ENCODE measurements around the gene ALG5.
A peak's percentile ranks its signal among the peaks of the same experiment; 100 is the strongest.

The ALG5 gene

DNA sequence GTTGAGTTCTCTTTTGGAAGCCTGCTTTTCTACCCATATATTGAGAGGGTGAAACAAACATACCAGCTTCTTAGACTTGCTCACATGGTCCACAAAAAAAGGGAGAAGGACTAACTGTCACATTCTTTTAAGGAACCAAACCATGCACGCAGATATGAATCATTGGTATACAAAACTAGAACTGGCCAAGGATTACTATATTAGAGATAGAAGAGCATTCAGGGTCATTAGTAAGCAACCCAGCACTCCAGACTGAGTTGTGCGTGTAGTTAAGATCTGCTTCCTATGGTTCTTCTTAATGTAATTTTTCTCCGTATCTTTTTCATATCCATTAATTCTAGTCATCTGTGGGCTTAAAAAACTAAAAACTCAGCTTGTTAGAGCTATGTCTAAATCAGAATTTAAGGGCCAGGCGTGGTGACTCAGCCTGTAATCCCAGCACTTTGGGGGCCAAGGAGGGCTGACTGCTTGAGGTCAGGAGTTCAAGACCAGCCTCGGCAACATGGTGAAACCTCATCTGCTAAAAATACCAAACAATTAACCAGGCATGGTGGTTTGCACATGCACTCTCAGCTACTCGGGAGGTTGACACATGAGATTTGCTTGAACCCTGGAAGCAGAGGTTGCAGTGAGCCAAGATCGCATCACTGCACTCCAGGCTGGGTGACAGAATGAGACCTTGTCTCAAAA, 19.6 kb downstream of the ALG5 start:
- DNase-seq (ENCODE audit: low spot score): no peak

DNA sequence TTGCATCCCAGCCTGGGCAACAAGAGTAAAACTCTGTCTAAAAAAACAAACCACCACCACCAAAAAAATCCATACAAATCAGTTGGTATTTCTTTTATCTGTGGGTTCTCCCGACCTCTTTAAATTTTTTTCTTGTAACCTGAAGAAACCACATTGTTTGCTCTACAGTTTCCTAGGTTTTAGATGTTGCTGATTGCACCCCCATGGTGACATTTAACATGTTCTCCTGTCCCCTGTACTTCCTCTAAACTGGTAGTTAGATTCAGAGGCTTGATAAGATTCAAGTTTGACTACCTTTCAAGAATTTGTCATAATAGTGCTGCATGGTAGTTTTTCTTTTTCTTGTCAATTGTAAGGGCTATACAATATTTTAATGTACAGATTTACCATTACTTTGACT, 24.0 kb downstream of the ALG5 start:
- DNase-seq (ENCODE audit: low spot score): no peak

- DNase-seq (ENCODE audit: low spot score): no peak
These were observed 25.4 kb downstream of the ALG5 start for GRCh38 chr13:36973621-36974295.

DNA sequence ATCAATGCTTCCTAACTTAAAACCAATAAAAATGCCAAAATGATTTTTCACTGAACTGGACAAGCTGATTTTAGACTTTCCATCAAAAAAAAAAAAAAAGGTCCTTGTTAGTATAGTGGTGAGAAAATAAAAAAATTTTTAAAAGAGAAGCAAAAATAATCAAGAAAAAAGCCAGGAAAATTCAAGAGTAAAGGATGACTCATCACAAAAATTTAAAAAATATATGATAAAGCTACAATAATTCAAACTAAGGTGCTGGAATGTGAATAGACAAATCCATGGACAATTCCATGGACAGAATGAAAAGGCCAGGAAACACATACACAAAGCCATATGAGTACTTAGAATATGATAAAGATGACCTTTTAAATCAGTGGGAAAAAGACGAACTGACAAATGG, 26.1 kb downstream of the ALG5 start:
- DNase-seq (ENCODE audit: low spot score): no peak

- no peak for DNase-seq (ENCODE audit: low spot score)
These were observed 32.7 kb downstream of the ALG5 start for GRCh38 chr13:36966404-36966803.

GRCh38 chr13:36965767-36966166, 33.4 kb downstream of the ALG5 start:
- DNase-seq (ENCODE audit: low spot score): no peak

- no peak for DNase-seq (ENCODE audit: low spot score)
These were observed 39.6 kb downstream of the ALG5 start for GRCh38 chr13:36959456-36960116.

- no peak for DNase-seq (ENCODE audit: low spot score)
These were observed 44.6 kb downstream of the ALG5 start for GRCh38 chr13:36954542-36954941.

DNA sequence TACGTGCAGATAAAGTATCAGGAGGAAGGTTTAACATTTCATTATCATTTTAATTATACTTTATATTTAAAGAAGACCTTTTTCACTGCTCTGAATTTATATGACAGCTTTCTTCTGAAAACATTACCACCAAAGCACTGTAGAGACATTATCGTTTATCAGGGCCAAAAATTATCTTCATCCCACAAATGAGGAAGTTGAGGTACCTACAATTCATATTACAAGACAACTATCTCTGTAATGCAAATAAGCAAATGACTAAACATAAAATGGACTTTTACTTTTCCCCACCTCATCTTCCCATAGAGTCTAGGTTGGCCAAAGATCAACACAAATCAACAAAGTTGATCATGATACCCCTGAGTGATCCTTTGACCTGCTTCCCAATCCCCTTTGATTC, 48.2 kb downstream of the ALG5 start:
- DNase-seq (ENCODE audit: low spot score): no peak

DNA sequence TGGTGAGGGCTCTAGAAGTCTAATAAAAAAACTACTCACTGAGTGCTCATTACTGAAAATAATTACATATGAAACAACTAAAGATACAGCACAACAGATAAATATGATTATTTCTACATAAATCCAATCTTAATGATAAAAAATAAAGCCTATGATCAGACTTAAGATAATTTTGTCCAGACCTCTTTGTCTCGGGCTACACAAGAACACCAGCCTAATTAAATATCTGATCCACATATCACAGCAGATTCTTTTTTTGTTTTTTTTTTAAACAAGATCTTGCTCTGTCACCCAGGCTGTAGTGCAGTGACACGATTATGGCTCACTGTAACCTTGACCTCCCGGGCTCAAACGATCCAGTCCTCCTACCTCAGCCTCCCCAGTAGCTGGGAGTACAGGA, 48.8 kb downstream of the ALG5 start:
- no peak for DNase-seq (ENCODE audit: low spot score)

DNA sequence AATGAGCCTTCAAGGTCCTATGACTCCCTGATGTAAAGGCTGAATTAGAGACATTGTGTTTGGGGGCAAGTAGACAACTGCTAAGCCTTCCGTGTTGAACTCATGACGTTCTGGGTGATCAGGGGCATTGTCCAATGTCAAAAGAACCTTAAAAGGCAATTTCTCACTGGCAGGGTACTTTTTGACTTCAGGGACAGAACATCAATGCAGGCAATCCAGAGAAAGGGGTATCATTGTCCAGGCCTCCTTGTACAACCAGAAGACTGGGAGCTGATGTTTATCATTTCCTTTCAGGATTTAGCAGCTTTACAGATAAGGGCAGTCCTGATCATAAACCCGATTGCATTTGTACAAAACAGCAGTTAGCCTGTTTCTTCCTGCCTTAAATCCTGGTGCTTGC, 54.1 kb downstream of the ALG5 start:
- no peak for DNase-seq (ENCODE audit: low spot score)

DNA sequence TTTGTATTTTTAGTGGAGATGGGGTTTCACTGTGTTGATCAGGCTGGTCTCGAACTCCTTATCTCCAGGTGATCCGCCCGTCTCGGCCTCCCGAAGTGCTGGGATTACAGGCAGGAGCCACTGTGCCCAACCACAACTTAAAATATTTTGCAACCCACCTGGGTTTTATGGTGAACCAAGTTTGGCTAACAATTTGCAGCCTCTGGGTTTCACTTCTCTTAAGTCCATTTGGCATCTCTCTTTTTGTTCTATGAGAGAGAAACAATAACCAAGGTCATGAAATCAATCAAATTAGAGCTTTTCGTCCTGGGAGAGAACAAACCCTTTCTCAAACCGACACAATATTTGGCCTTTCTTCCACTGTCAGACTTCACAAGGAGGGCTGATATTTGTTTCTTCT, 73.5 kb downstream of the ALG5 start:
- DNase-seq (ENCODE audit: low spot score): no peak

- no peak for DNase-seq (ENCODE audit: low spot score)
These were observed 75.1 kb downstream of the ALG5 start for GRCh38 chr13:36924001-36924400.

DNA sequence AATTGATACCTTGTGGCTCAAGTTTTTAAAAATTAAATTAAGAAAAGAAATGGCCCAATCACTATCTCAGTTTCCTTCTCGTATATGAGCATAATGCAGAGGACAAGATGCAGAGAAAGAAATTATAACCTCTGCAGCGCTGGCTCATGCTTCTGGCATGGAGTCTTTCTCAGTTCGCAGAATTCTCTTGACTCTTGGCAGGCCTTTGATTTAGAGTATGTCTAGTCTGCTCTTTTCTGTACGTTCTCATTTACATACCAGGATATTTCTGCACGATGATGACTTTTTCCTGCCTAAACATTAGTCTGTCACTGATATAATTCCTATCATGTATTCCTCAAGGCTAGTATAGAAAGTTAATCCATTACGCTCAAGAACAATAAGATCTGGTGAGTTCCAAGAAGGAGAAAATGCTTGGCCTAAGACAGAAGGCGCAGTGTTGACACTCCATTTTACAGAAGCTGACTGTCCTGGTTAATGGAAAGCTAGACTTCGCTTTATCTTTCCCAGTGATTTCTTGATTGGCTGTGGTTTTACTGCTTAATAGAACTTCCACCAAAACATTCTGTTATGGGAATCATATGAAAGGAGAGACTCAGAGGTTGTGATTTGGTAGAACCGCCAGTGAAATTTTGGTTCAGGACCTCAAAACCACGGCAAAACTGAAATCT, 77.4 kb downstream of the ALG5 start:
- no peak for DNase-seq (ENCODE audit: low spot score)

DNA sequence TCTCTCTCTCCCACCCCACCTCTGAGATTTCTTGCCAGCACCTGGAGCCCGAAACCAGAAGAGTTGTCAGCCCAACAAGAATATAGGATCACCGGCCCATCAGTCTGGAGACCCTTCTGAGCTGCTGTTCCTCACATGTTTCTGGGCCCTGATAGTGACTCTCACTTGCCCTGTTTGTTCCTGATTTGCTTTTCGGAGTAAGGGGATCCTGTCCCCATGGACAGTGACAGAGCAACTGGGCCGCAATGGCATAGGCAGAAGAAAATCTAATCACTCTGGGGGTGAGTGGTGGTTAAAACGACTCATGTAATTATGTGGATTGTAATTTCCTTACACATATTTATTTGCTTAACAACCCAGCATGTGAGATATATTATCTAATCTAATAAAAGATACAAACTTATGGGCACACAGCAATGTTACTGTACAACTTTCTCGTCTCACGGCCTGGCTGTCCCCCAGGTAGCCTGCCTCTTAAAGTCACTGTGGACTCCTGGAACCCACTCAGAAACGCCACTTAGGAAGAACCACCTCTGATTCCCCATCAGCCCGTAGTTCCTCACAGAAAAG, 78.4 kb downstream of the ALG5 start:
- no peak for DNase-seq (ENCODE audit: low spot score)

DNA sequence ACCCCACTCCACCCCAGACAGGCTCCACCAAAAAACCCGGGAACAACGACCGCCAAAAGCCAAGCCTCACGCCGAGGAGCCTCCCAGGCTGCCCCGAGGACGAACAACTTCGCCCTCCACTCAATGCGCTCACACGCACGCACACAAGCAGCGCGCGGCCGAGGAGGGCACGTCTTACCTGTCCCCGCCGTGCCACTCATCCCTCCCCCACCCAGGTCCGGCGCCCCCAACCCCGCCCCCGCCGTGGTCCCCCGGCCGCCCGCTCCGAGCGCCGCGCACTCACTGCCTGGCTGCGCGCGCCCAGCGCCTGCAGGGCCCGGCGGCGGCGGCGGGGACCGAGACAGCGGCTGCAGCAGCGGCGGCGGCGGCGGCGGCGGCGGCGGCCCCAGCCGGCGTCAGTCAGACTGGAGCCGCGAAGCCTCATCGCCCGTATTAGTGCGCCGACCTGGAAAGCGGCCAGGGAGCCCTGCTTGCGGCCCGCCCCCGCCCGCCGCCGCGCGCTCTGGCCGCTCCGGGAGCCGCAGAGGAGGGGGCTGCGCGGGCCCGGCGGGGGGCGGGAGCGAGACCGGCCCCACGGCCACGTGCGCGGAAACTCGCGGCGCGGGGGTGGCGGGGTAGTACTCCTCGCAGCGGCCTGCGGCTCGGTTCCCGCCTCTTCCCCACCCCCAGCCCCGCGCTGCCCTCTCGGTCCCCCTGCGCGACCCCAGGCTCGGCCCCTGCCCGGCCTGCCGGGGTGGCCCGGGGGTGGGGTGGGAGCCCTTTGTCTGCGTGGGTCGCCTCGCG, 79.1 kb downstream of the ALG5 start, which contains the start of gene SMAD9:
SMAD9 (minus strand) TSS at position 406 of the 783 bp plus-strand sequence. CDS start 40,549 bp downstream, outside the sequence.
- peak; percentile 90 for DNase-seq (ENCODE audit: low spot score)

- DNase-seq (ENCODE audit: low spot score): peak; percentile 78
These were observed 79.8 kb downstream of the ALG5 start for GRCh38 chr13:36919171-36919832.

DNA sequence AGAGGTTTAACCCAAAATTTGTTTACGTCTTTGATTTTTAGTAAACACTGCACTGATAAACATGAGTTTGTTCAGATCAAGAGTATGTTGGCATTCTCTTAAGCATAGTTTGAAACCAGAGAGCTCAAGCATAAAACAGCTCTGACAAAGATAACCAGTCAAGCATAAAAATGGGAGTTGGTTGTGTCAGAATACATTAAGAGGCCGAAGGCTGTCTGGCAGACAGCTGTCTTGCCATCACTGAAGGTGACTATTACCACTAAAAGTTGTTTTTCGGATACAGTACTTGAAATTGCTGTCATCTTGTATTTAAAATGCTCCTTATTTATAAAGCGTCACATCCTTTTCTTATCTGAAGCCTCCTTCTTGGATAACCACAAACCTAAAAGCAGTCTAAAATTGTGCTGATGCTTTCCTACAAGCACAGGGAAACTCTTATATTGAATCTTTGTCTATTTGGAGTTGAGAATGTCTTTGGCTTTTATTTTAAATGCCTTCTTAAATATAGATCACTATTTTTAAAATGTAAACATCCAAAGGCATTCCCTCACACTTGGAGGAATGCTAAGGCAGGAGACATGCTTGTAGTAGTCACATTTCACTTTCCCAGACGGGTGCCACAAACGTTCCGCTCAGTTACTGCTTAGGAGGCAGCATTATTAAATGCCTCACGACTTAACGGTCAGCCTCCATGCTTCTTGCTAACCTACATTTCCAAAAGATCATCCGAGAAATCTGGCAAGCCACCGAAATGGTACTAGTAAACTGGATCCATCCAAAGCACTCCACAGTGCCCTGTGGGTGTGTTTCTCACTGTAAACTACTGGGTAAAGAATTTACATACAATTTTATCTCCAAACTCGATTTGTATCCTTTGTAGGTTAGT, 80.7 kb downstream of the ALG5 start:
- peak; percentile 20 for DNase-seq (ENCODE audit: low spot score)

- DNase-seq (ENCODE audit: low spot score): no peak
These were observed 81.8 kb downstream of the ALG5 start for GRCh38 chr13:36917311-36917710.

Data from D341Med (cell line).